BJ (cell line): ENCODE results near the gene RUNX1. TPM values are rescaled to one million over a fixed set of nuclear protein-coding genes. Genes with fewer than 3 reads are reported as not detected.

Experiments used
- CTCF ChIA-PET: fragments of 350-600 bp; formaldehyde crosslinking; extraction: SDS; loops from one replicate; lab custom pipeline; 2021; ENCODE audit warnings: antibody characterized with exemption, inconsistent platforms; lab: Yijun Ruan, JAX
- POLR2A ChIA-PET: fragments of 300-600 bp; sonication (Branson Sonifier 250); formaldehyde crosslinking; extraction: SDS; loops from one replicate; lab custom pipeline; 2021; ENCODE audit warnings: antibody characterized with exemption; lab: Charles Lee
- DNase-seq: peaks from one replicate; pipeline ENCODE4 v3.0.0-alpha.2; 2011; ENCODE audit warnings: low read depth
- H3K27me3 ChIP-seq: 2 replicates; pipeline ENCODE4 v1.6.0; 2011; ENCODE audit warnings: low read length; ENCODE audit not compliant: control insufficient read depth, insufficient read depth
- H3K36me3 ChIP-seq: 2 replicates; pipeline ENCODE4 v1.5.1; 2011; ENCODE audit warnings: low read length; ENCODE audit not compliant: control insufficient read depth, insufficient read depth
- H3K4me3 ChIP-seq: 2 replicates; pipeline ENCODE4 v1.5.1; 2011; ENCODE audit warnings: low read depth, mild to moderate bottlenecking, control low read depth, low read length
- CTCF ChIP-seq: IDR thresholded peaks from 2 replicates; pipeline ENCODE4 v1.5.1; 2011; ENCODE audit warnings: low read depth, mild to moderate bottlenecking, control low read depth, inconsistent platforms, low read length, moderate library complexity; ENCODE audit not compliant: insufficient read depth
- polyA plus RNA-seq: library from polyadenylated mRNA; depleted of rRNA; stranded (reverse); fragments of >200 nt; gene quantifications from 2 replicates; pipeline ENCODE4 v1.2.3, GENCODE V29; 2011

Gene RUNX1
- polyA plus RNA-seq, 1 experiment = 36.1 TPM

GRCh38 chr21:34928637-34929036 is 120.5 kb downstream of the RUNX1 start:
- ChIA-PET CTCF (interaction anchor here (0.6 to 1.4 kb wide), 4 partner anchors 14 to 289 kb away, joined by 3 to 5 read pairs (median 4); no protein-coding TSS in a partner anchor), POLR2A (interaction anchor here (0.5 kb wide), 1 partner anchor 12 kb away, joined by 4 read pairs; no protein-coding TSS in a partner anchor)
- TF ChIP-seq CTCF = no peak
- no peak overlapping the region for H3K4me3 ChIP-seq
- no peak for DNase-seq
- H3K36me3 ChIP-seq = no peaks in the 10 kb centered on the region
- no peaks in the 10 kb centered on the region for H3K27me3 ChIP-seq

- ChIA-PET CTCF (interaction anchor here (0.6 to 1.7 kb wide), 4 partner anchors 12 to 695 kb away, joined by 3 to 6 read pairs (median 4); no protein-coding TSS in a partner anchor), POLR2A (interaction anchor here (0.5 kb wide), 1 partner anchor 12 kb away, joined by 4 read pairs; no protein-coding TSS in a partner anchor)
Observed at GRCh38 chr21:34927992-34928391, 121.1 kb downstream of the RUNX1 start.

GRCh38 chr21:34926803-34927467 is 122.2 kb downstream of the RUNX1 start:
- Histone ChIP-seq H3K27me3 (no peaks in the 10 kb centered on the region), H3K4me3 (no peak overlapping the region), H3K36me3 (no peaks in the 10 kb centered on the region)
- POLR2A ChIA-PET = no interaction called here
- no peak for TF ChIP-seq CTCF
- no peak for DNase-seq
- CTCF ChIA-PET = interaction anchor here (1.7 kb wide), 1 partner anchor 10 kb away, joined by 6 read pairs; no protein-coding TSS in a partner anchor

More at GRCh38 chr21:34927992-34928391, 121.1 kb downstream of the RUNX1 start:
- TF ChIP-seq CTCF = no peak
- no peak for DNase-seq
- Histone ChIP-seq H3K4me3 (no peak overlapping the region), H3K36me3 (no peaks in the 10 kb centered on the region), H3K27me3 (no peaks in the 10 kb centered on the region)

GRCh38 chr21:34925597-34925996 is 123.5 kb downstream of the RUNX1 start:
- no peak for DNase-seq
- Histone ChIP-seq H3K4me3 (no peak overlapping the region), H3K27me3 (no peaks in the 10 kb centered on the region), H3K36me3 (no peaks in the 10 kb centered on the region)
- CTCF ChIA-PET = no interaction called here
- POLR2A ChIA-PET = interaction anchor here (0.7 kb wide), 1 partner anchor 26 kb away, joined by 3 read pairs; no protein-coding TSS in a partner anchor
- TF ChIP-seq CTCF = no peak

GRCh38 chr21:34924771-34925419 is 124.2 kb downstream of the RUNX1 start:
- DNase-seq = no peak
- ChIA-PET CTCF (interaction anchor here (1.0 to 1.4 kb wide), 2 partner anchors 9 to 11 kb away, joined by 3 to 4 read pairs; no protein-coding TSS in a partner anchor), POLR2A (interaction anchor here (0.7 kb wide), 1 partner anchor 26 kb away, joined by 3 read pairs; no protein-coding TSS in a partner anchor)
- Histone ChIP-seq H3K4me3 (no peak overlapping the region), H3K27me3 (no peaks in the 10 kb centered on the region), H3K36me3 (no peaks in the 10 kb centered on the region)
- no peak for TF ChIP-seq CTCF
